ENCODE measurements around the gene ERAL1. TPM values are rescaled to one million over a fixed set of nuclear protein-coding genes. Genes with fewer than 3 reads are reported as not detected.
"Not testable (repeated sequence)": the region's sequence is repeated elsewhere in the genome, so short reads cannot be mapped to it uniquely, and the experiment has no call there.

Gene ERAL1
- total and polyA plus RNA-seq, 11 donors, result 28.0 to 78.2 (median 41.1) TPM

DNA sequence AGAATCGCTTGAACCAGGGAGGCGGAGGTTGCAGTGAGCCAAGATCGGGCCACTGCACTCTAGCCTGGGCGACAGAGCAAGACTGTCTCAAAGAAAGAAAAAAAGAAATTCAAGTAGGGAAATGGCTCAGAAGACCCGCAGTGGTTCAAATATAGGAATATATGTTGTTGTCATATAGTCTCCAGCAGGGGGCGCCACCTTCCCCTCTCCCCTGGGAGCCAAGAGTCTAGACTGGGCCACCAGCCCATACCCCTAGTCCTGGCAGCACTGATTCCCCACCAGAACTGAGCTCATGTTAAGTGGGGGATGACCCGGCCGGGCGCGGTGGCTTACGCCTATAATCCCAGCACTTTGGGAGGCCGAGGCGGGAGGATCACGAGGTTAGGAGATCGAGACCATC, 6.1 kb upstream of the ERAL1 start:
- WGBS, 4 donors, result 84 to 88% (median 87%) methylated on average over 15 of the region's 15 CpGs
- H3K4me1 ChIP-seq, H3K36me3 ChIP-seq, DNase-seq, H3K4me3 ChIP-seq, H3K27me3 ChIP-seq, H3K27ac ChIP-seq, H3K9me3 ChIP-seq: not testable (repeated sequence)
- intact Hi-C loops (cut with DNase I), result loop anchor here in 3 of 10 donors (10.0 kb wide), 2 partner anchors 46 to 84 kb away; partner anchors contain the start of gene FLOT2 (in 2 of the 3)
- peak in 1 of 4 donors; percentile 53 for ATAC-seq
- TF ChIP-seq CTCF (IDR thresholded peaks at IDR 0.05), result peak in 10 of 12 donors; percentile 7 to 57 (median 35)

DNA sequence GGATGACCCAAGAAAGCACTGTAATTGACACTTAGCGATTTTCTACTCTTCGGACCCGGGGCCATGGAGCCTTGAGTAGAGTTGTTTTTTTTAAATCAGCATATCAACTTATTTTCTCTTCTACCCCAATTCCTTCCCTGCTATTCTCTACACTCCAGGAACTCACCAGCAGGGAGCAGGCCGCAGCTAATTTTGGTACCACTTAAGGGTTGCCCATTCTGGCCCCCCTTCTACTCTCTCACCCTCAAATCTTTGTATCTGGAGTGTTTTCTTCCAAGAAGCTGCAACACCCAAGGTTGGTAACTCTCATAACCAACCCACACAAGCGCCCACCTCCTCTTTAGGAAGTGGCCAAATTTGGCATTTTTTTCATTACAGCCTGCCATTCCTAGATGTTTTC, 5.5 kb upstream of the ERAL1 start:
- Histone ChIP-seq H3K4me1 (peaks cover 0 to 4% (median 0%) of the 10 kb centered on the region in 12 donors), H3K27me3 (no peaks in the 10 kb centered on the region), H3K9me3 (no peaks in the 10 kb centered on the region), H3K36me3 (no peaks in the 10 kb centered on the region), H3K4me3 (no peak overlapping the region), H3K27ac (no peak overlapping the region)
- peak in 1 of 4 donors; percentile 59 for ATAC-seq
- 73 to 78% (median 76%) methylated on average over 5 of the region's 5 CpGs for WGBS, 4 donors
- intact Hi-C loops (cut with DNase I), result loop anchor here in 3 of 10 donors (10.0 kb wide), 2 partner anchors 46 to 84 kb away; partner anchors contain the start of gene FLOT2 (in 2 of the 3)
- TF ChIP-seq POLR2A (IDR thresholded peaks at IDR 0.05) (no peak), CTCF (IDR thresholded peaks at IDR 0.05) (peak in 1 of 12 donors; percentile 13)
- no peak for DNase-seq

DNA sequence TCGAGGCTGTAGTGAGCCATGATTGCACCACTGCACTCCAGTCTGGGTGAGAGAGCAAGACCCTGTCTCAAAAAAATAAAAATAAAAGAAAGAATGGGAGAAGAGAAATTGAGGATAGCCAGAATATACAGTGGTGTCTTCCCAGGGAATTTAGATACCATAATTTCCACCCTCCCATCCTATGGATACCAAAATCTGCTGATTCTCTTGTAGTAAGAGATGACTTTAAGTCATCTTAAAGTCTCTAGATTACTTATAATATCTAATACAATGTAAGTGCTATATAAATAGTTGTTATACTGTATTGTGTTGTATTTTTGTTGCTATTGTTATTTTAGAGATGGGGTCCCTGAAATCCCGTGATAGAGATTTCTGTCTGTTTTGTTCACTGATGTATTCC, 1.5 kb upstream of the ERAL1 start:
- Histone ChIP-seq H3K9me3 (no peaks in the 10 kb centered on the region), H3K4me3 (no peak overlapping the region), H3K4me1 (peaks cover 0 to 17% (median 9%) of the 10 kb centered on the region in 12 donors), H3K27ac (no peak overlapping the region), H3K36me3 (peaks cover 0 to 25% (median 18%) of the 10 kb centered on the region in 9 donors), H3K27me3 (no peaks in the 10 kb centered on the region)
- intact Hi-C loops (cut with DNase I), result loop anchor here in 4 of 10 donors (5.0 to 10.0 kb wide), 4 partner anchors 44 to 94 kb away; partner anchors contain the start of genes DHRS13 (in 2 of the 4) and FLOT2 (in 1 of the 4)
- TF ChIP-seq POLR2A (IDR thresholded peaks at IDR 0.05) (no peak), CTCF (IDR thresholded peaks at IDR 0.05) (no peak)
- ATAC-seq (no peak), DNase-seq (no peak)
- 90 to 95% (median 93%) methylated on average over 2 of the region's 2 CpGs for WGBS, 4 donors

- WGBS, 4 donors, result 12 to 21% (median 19%) methylated on average over 5 of the region's 5 CpGs
- TF ChIP-seq CTCF (IDR thresholded peaks at IDR 0.05), result no peak
- no peak for TF ChIP-seq POLR2A (IDR thresholded peaks at IDR 0.05)
- Histone ChIP-seq H3K27me3 (no peaks in the 10 kb centered on the region), H3K27ac (peak overlapping the region in 11 of 12 donors; percentile 68 to 88 (median 75)), H3K36me3 (peaks cover 0 to 45% (median 37%) of the 10 kb centered on the region in 9 donors), H3K4me1 (peaks cover 0 to 17% (median 9%) of the 10 kb centered on the region in 12 donors), H3K4me3 (peak overlapping the region; percentile 69 to 93 (median 76)), H3K9me3 (no peaks in the 10 kb centered on the region)
- intact Hi-C loops (cut with DNase I), result loop anchor here in 3 of 10 donors (5.0 to 10.0 kb wide), 3 partner anchors 42 to 91 kb away; partner anchors contain the start of gene FLOT2 (in 1 of the 3)
- DNase-seq (no peak), ATAC-seq (no peak)
Measured at GRCh38 chr17:28855336-28855679, 492 bp downstream of the ERAL1 start.

All from heart left ventricle (tissue), 16 donors.